GM19043 (cell line): ENCODE measurements around the gene SLC7A6.

Source experiments
- ATAC-seq: cut with Tn5 transposase; IDR thresholded peaks from one replicate; pipeline ENCODE4 v1.9.1; 2021; ENCODE audit warnings: low read depth; ENCODE audit not compliant: unreplicated experiment

Gene SLC7A6

DNA sequence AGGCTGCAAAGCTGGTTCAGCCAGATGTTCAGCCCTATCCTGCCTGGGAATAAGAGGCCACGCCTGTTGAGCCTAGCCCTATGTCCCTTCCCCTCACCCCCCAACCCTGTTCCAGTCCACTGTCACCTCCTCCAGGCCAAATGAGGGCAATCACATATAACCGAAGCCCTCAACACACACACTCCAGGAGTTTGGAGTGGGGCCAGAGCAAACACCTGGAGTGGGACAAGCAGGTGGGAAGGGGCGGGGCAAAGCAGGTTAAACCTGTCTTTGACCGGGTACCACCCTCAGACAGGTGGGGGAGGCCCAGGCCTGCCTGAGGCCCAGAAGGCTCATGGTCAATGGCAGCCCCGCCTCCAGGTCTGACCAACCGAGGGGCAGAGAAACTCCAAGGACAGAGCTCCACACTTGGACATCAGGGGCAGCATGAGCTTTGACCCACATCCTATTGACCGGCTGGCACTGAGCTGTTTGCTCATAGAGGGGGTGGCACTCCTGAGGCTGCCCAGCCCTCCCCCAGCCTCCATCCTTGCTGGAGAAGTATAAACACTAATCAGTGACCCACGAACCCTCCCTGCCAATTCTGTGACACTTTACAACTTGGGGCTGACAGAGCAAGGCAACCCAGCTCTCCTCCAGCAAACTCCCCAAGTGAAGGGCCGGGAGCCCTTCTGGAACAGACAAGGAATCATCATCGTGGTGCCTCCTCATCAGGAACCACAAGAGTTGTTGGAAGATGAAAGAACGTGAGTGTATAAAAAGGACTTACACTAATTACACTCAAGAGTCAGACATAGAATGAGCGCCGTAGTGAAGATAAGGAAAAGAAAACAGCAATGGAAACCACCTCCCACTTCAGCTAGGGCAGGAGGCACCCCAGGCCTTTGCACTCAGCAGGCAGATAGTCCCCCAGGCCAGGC lies 29.9 kb upstream of the SLC7A6 start:
- no peak for ATAC-seq

DNA sequence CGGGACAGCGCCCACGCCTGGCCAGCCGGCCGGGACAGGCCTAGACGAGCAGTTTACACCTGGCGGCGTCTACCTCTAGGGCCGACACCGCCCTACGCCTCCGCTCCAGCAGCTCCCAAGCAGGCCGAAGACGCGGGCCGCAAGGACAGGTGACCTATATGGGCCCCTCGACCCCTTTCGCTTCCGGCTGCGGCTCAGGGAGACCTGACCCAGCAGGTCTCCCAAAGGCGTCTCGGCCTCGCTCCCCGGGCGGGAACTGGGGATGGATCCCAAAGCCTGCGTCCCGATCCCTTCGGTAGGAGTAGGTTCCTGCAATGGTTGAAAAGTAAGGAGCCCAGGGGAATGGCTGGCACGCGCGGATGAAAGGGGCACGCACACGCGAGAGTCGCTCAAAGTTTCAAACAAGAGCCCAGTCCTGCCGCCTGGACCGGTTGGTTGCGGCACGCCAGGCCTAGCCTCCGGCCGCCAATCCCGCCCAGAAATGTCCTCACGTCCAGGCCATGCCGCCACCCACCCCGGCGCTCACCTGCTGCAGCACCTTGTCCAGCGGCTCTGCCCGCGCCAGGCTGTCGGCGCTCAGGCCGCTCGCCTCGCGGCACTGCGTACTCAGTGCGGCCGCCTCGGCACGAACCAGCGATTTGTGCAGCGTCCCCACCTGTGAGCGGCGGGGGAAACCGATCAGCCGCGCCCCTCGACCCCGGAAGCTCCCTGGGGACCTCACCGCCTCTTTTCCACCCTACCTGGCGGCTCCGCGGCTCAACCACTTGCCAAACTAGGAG lies 29.0 kb upstream of the SLC7A6 start:
- no peak for ATAC-seq

DNA sequence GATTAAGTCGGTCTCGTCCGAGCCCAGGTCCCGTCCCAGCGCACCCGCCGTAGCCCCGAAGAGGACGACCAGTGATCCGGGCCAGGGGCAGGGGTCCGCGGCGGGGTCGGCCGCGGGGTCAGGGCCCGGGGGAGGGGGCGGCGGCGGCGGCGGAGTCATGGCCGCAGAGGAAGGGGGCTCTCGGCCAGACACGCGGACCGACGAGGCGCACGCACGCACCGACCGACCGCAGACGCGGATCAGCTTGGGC lies 28.5 kb upstream of the SLC7A6 start, which contains the start of gene ESRP2:
Gene ESRP2 (minus strand): TSS at position 241 of the 250 bp plus-strand sequence. CDS start 82 bp downstream, at position 159.
- no peak for ATAC-seq

DNA sequence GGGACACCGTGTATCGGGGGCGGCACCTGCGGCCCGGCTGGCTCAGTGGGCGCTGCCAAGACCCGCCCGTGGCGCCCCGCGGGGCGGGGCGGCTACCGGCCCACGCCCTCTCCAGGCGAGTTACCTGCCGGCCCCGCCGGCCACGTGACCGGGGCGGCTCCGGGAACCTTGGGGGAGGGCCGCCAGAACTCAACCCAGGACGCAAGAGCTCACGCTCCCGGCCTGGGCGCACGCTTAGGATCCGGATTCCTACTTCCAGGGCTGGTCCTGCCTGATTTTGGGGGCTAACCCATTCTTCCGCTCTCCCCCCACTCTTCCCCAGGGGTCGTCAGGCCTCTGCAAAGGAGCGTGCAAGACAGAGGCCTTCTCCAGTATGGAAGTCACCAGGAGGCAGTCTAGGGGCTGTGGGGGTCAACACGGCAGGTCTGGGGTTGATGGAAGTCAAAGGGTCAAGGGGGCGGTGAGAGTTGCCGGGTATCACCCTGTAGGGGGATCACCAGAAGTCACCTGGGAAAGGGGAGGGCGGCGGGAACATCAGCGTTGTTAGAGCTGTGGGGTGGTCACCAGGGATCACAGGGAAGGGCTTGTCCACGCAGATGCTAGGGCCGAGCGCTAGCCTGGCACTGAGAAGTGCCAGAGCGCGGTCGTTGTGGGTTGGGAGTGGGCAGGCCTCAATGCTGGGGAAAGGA lies 28.0 kb upstream of the SLC7A6 start:
- ATAC-seq = no peak

DNA sequence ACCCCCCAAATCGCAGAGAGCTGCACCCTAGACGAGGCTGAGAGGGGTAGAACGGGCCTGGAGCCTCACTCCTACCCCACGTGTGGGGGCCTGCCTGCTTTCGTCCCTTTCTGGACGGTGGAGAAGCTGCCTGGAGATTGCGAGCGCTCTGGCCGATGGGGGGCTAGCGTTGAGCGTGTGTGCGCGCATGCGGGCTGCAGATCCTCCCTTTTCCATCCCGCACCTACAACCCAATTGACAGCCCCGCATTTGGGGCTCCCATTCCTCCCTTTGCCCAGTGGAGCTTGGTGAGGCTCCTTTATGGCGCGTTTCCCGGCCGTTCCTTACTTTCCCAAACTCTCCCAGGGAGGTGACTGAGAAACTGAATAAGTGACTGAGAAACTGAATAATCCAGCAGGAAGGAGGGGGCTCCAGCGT lies 27.5 kb upstream of the SLC7A6 start:
- ATAC-seq = no peak

DNA sequence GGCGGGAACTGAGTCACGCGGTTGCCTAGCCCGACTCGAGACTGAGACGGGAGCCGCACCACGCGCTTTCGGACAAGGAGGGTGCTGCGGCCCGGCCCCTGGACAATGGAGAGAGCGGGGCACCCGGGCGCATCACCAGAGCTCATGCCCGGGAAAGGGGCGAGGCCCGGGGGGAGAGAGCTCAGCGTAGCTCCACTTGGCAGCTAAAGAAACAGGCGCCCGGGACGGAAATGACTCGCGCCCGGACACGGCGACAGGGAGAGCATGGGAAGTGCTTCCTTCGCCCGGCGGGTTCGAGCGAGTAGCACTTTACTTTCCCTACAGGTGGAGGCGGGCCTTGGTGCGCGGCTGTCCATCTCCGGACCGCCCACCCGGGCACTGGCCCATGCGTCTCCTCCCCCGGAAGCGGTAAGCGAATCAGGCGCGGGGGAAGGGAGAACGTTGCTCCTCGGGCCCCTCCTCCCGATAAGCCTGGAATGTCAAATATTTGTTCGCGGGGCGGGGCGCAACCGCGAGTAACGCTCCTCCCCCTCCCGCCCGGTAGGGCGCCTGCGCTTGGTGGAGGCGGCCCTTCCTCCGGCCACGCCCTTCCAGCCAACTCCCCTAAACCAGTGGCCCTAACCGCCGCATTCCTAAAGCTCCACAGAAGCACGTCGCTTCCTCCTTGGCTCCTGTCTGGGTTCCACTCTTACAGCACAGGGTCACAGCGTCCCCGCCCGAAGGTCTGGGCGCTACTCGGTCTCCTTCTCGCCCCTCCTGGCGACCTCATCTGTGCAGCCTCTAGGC lies 26.9 kb upstream of the SLC7A6 start:
- peak; percentile 79 for ATAC-seq

DNA sequence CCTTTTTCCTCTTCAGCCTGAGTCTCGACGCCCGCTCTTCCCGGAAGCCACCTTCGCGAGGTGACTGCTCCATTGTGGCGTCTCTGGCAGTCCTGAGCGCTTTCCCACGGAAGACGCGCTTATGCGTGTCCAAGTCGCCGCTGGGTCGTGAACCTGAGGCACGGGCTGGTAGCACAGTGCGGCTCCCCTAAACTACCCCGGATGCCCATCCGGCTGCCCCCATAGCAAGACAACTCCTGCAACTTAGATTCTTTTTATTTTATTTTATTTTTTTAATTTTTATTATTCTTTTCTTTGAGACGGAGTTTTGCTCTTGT lies 26.3 kb upstream of the SLC7A6 start:
- no peak for ATAC-seq

DNA sequence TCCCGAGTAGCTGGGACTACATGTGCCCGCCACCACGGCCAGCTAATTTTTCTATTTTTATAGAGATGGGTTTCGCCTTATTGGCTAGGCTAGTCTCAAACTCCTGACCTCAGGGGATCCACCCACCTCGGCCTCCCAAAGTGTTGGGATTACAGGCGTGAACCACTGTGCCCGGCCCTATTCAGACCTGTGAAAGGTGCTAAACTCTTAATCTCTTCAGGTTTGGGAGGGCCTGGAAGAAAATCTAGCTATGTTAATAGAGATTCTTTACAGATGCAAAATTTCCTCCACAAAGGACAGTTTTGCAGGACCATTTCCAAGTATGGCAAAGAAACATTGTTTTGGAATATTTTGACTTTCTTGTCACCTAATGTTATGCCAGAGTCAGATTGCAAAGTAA lies 22.2 kb upstream of the SLC7A6 start:
- ATAC-seq = no peak

DNA sequence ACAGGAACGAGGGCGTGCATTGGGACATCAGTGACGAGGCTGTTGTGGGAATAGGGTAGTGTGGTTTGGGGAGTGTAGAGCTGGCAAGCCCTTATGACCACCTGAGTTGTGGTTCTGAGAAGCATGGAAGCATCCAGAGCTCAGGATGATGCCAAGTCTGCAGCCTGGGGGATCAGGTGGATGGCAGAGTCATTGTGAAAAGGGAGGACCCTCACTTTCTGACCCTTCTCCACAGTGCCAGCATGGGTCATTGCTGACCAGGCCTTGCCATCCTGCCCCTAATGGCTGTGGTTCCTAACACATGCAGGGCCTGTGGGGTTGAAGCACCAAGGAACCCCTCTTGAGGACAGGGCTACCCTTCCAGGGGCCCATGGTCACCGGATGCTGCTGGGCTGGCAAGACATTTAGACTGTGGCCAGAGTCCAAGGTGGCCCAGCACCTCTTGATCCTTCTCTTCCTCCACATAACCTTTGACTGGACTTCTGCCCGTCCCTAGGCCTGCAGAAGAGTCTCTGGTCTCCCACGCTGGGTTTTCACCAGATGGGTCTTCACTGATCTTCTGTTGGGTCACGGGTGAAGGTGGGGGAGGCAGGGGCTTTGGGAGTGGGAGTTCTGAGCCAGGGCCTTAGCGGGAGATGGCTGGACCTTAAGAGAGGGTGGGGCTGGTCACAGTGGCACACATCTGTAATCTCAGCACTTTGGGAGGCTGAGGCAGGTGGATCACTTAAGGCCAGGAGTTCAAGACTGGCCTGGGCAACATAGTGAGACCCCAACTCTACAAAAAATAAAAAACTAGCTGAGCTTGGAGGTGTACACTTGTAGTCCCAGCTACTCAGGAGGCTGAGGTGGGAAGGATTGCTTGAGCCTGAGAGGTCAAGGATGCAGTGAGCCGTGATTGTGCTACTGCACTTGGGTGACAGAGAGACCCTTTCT lies 21.1 kb upstream of the SLC7A6 start:
- ATAC-seq = no peak

DNA sequence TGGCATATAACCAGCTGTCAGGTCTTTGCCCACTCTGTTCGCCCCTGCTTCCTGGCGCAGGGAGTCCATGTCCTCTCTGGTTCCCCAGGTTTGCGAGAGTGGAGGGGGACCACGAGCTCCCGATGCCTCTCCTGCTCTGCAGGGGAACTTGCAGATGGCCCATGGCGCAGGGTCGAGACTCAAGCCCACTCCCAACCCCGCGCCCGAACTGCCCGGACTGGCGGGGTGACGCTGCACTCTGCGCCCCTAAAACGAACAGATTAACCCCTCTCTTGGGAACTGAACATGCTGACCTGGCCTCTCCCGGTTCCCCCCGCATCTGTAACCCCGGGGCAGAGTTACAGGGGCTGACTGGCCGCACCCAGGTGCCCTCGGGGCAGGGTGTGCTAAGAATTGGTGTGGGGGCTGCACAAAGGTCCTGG lies 19.8 kb upstream of the SLC7A6 start:
- ATAC-seq = no peak

DNA sequence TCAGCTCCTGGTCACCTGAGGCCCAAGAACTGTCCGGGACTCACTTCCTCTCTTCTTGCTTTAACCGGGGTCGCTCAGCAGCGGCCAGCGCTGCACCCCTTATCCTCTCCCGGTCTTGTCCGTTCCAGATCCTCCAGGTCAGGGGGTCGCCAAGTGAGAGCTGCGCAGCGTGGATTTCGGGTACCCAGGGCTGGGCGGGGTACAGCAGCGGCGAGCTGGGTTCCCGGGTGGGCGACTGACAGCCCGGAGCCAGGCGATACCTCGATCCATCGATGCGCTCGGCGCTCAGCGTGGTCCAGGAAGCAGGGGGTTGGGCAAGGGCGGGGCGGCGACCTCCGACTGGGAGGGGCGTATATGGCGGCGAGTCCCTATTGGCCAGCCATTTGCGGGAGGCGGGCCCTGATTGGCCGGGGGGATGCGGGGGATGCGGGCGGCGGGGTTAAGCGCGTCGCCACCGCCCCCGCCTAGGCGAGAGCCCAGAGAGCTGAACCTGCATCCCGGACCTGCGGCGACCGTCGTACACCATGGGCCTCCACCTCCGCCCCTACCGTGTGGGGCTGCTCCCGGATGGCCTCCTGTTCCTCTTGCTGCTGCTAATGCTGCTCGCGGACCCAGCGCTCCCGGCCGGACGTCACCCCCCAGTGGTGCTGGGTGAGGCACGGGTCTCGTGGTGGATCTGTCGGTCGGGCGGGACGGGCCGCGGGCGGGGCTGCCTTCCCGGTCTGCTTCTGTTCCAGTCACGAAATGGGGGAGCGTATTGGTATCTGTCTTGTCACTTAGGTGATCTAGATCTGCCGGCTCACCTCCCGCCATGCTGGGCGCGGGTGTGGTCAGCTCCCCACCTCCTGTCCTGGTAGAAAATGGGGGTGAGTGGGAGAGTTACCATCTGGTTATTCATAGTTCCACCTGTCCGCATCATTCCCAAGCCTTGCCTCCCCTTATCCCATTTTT lies 19.1 kb upstream of the SLC7A6 start, which contains the start of gene PLA2G15:
Gene PLA2G15 (plus strand): TSS at position 471 of the 951 bp plus-strand sequence. CDS start 54 bp downstream, at position 525.
- ATAC-seq = peak; percentile 82

DNA sequence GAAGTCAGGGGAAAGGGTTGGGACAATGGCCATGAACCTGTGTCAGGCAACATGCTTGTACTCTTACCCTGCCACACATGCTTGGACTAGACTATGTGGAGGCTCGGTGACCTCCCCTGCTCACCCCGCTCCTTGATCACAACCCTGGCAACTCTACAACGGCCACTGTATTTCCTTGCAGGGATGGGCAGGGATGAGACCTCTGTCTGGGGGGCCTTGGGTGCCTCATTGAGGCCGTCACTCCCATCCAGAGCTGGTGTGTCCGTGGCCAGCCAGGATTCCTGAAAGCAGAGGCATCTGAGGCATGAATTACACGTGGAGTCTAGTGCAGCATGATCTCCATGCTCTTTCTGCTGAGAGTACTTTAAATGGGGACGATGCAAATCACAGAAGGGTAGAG lies 18.2 kb upstream of the SLC7A6 start:
- no peak for ATAC-seq

DNA sequence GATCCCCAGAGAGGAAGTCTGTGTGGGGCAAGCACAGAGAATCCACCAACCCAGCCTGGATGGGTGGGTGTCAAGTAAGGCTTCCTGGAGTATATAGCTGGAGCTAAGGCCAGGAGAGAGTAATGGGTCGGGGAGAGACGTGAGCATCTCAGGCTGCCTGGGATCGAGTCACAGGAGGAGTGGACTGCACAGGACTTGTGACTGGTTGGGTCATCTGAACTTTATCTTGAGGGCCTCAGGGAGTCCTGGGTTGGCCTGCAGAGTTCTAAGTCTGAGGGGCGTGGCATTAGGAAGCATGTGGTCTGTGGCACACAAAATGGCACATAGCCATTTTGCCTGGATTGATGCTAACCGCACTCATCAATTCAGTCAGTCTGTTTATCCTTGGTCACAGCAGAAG lies 17.7 kb upstream of the SLC7A6 start:
- ATAC-seq = no peak

DNA sequence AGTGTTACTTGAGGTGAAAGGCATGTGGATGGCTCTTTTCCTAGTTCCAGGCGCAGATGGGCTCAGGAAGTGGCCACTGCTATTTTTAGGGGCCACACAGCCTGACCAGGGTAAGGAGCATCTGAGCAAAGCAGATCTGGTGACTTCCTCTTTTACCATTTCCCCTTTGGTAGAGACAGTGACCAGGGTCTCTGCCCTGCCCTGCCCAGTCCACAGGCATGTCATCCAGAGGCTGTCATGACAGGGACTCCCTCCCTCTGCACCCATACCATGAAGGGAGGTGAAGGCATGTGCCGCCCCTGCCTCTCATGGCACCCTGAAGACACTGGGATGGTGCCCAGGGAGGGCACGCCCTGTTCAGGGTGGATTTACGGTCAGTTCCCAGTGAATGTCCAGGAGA lies 16.9 kb upstream of the SLC7A6 start:
- no peak for ATAC-seq

DNA sequence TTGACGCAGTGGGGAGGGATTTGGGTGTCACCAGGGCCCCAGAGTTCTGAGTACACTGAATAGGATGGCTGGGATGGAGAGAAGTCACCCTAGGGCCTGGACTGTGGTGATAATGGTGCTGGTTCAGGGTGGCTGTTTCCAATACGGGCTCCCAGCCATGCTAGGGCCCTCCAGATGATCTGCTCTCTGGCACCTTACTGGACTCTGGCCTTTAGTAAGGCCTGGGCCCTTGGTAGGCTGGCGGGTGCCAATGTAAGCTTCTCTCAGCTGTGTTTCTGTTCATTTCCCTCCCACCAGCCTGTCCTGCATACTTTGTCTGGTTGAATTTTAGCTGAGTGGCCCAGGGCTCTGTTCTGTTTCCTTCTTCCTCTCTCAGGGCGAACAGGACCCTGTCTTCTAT lies 16.4 kb upstream of the SLC7A6 start:
- no peak for ATAC-seq

DNA sequence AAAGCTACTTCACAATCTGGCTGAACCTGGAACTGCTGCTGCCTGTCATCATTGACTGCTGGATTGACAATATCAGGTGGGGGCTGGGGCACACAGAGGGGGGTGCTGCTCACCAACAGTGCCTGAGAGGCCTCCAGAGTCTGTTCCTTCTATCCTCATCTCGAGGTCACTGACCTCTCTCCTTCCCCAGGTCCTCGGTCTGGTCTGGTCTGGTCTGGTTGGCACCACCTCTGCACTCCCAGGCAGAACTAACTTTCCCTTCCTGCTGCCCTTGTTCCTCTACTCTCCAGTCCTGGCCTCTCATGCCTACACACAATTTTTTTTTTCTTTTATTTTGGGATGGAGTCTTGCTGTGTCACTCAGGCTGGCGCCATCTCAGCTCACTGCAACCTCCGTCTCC lies 15.0 kb upstream of the SLC7A6 start:
- no peak for ATAC-seq

DNA sequence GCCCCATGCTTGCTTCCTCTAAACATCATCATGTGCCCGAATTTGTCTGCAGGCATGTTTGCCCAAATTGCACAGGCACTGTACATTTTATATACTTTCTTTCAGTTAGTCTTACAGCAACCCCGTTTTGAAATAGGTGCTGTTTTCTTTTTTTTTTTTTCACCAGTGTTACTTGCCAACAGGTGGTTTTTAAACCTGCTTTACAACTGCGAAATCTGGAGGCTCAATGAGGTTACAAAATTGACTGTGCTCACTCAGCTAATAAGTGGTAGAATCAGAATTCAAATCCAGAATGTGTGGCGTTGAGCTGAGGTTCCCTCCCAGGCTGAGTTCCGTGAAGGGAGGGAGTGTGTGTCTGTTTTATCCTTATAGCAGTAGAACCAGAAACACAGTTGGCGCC lies 13.4 kb upstream of the SLC7A6 start:
- ATAC-seq = no peak

DNA sequence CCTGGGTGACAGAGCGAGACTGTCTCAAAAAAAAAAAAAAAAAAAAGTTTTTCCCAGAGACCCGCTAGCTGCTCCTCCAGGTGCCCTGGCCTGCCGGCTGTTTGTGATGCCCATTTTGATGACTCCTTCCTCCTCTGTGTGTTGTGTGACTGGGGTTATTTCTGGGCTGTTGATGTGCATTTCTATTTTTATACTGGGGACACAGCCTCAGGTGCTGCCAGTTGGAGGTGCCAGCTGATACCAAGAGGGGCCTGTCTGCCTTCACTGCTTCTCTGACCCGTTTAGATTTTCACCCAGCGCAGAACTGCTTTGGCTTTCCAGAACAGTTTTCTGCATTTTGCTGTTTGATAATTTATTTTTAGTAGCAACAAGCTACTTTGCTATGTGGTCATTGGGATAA lies 12.5 kb upstream of the SLC7A6 start:
- ATAC-seq = no peak
